HG02884 (cell line): ENCODE results near the gene CDC6.
A peak's percentile ranks its signal among the peaks of the same experiment; 100 is the strongest.

ENCODE experiments used
- ATAC-seq: cut with Tn5 transposase; IDR thresholded peaks from one replicate; pipeline ENCODE4 v1.9.1; 2021; ENCODE audit warnings: mild to moderate bottlenecking, moderate library complexity; ENCODE audit not compliant: unreplicated experiment

Gene CDC6

DNA sequence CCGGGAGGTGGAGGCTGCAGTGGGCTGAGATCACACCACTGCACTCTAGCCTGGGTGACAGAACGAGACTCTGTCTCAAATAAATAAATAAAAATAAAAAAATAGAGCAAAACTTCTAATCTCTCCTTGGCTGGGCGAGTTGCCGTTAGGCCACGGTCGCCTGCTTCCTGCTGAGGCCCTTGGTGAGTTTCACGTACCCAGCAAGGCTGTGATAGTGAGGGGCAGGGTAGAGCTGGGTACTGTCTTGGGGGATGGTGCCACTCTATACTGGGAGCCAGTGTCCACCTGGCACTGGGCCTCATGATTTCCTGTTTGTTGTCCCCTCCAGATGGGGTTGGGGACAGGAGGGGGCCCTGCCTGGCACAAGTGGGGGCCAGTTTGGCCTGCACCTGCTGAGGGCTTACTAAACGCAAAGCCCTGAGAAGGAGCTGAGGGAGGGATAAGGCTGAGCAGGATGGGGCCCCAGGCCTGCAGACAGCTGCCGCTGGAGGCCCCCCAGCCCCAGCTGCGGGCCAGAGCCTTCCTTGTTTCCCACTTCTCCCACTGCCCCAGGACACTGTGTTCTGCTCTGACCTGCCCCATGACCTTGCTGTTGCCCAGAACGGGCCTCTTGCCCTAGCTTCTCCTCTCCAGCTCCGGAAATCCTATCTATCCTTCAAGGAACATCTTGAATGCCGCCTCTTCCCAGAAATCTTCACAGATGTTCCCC lies 51.4 kb downstream of the CDC6 start:
- no peak for ATAC-seq

DNA sequence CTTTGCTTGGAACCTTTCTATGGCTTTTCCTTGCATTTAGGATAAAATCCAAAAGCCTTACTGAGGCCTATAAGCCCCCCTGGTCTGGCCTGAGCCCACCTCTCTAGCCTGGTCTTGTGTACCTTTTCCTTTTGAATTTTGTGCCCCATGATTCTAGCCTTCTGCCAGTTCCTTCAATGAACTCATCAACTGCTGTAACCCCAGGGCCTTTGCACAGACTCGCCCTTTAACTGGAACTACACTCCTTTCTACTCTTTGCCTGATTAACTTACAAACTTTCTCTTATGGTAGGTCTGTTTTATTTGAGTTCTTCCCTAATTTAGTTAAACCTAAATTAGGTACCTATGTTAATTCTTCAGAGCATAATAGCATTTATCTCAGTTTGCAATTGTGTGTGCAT lies 52.6 kb downstream of the CDC6 start:
- no peak for ATAC-seq

- ATAC-seq = peak; percentile 55
Measured at GRCh38 chr17:40340880-40341807, 53.5 kb downstream of the CDC6 start.

DNA sequence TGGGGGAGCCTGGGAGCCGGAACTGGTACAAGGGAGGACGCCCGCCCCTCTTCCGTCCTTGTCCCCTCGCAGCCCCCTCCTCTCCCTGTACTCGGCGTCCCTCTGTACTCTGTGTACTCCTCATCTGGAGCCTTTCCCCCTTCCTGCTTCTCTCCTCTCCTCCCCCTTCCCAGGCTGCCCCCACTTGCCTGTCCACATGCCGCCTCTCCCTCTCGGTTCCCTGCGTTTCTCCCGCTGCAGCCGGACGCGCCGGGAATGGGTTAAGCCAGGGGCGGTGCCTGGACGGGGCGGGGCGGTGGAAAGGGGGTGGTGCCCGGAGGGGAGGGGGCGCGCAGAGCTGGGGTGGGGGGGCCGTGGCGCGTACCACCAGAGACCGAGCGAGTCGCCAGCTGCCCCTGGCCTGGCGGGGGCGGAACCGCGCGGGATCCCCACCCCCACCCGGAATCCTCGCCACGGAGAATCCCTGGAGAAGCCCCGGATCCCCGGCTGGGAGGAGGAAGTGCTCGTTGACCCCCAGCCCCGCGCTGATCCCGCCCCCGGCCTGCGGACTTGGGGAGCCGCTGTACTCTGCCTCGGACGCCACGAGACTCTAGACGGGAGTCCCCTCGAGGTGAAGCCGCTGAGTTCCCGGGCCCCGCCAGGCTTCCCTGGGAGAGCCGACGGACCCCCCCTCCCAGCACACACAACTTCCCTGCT lies 54.3 kb downstream of the CDC6 start:
- ATAC-seq = no peak

DNA sequence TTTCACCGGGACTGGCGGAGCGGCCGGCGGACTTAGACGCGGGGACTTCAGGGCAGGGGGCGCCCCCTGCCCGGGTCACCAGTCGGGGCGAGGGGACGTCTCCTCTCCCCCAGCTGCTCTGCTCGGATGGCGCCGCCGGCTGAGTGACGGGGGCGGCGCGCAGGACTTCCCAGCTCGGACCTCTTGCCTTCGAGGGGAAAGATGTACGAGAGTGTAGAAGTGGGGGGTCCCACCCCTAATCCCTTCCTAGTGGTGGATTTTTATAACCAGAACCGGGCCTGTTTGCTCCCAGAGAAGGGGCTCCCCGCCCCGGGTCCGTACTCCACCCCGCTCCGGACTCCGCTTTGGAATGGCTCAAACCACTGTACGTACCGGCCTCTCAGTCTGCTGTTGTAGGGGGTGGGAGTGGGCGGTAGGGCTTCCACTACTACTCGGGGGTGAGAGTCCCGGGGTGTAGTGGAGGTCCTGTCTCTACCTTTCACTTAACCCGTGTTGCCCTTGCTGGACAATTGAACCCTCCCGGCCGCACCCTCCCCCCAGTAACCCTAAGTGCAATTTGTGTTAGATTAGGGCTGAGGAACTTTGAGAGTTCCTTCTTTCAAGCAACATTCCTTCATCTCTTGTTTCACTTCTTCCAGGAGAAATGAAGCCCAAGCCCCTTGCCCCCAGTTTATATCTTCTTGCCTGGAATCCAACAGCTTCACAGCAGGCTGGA lies 55.0 kb downstream of the CDC6 start:
- no peak for ATAC-seq

DNA sequence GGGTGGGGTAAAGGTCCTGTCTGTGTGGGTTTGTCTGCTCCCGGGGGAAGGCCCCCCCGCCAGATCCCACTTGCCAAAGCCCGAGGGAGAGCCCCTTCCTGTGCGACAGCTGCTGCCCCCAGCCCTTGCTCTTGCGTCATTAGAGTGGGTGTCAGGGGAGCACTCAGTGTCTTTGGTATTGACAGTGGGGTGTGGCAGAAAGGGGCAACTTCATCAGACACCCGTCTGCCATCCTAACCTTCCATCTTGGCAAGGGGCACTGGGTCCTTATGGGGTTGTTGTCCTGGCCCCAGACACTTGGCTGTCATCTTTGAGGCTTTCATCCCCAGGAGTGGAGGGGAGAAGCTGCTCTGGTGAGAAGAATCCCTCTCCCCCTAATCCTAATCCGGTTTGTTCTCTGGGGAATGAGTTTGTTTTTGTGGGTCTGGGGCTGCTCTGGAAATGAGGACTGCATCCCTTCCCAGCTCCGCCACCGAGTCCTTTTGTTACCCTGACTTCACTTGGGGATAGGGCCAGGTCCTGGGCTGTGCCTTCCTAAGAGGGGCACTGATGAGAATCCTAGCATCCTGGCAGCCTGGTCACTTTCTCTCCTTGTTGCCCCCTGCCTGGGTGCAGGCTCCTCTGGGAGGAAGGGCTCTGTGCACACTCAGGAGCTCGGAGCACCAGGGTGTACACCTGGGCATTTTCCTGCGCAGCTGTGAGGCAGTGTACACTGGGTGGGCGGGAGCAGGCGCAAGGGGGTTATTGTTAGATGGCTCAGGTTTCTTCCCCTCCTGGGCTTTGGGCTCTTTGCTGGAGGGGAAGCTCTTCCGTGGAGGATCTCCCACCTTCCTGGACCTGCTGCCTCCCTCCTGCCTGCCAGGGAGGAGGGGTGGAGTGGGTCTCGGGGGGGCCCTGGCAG lies 55.8 kb downstream of the CDC6 start:
- no peak for ATAC-seq

DNA sequence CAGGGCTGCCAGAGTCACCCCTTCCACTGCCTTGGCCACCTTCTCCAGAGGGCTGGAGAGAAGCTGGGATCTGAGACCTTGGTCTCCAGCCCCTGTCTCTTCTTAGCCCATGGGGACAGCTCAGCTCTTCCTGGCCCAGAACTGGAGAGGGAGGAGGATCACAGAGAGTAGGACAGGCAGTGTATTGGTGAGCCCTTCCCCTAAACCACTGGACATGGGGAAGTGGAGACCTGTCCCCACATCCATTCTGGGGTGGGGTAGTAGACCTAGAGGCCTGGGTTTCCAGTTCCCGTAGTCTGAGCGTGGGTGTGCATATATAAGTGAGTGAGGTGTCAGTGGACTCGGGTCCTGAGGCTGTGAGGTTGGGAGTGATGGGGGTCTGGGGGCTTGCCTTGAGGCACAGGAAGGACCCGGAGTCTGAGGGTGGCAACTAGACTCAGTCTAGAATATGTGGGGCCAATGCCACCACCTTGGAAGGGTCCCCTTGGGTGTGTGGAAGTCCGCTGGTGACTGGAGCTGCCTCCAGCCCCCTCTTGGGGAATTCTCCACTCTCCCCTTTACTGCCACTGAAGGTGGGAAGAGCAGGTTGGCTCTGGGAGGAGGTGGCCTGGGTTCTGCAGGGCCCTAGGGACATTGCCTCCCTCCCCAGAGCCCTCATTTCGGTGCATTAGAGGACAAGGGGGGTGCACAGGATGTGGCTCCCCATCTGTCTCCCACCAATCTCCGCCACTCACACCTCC lies 56.9 kb downstream of the CDC6 start:
- no peak for ATAC-seq

GRCh38 chr17:40345161-40345993 lies 57.7 kb downstream of the CDC6 start:
- ATAC-seq = no peak

DNA sequence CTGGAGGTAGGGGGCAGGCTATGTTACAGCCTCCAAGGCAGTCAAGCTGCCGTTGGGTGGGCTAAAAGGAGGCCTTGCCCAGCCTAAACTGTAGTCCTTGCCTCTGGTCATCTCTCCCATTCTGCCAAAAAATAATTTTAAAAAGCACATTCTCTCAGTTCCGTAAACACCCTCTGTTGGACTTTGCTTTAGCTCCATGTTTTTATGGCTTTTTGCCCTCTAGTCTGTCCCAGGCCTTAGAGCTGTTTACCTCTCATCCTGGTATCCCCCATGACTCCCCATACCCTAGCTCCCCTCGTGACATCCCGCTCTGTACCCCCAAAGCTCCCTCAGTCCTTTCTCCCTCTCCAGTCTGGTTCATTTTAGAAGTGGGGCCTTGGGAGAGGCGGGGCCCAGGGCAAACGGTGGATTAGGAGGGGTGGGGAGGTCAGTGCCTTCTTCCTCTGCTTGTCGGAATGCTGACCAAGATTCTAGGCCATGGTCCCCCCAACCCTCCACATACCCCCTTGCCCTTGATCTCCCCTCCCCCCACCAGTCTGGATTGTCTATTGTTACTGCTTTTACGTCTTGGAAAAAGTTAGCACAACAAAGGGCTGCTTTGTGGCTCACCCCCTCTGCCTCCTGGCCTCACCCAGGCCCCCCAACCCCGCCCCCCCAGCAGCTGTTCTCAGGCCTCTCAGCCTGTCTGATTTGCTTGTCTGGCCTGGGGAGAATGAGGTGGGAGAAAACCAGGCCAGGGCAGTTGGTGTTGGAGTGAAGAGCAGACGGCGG lies 58.5 kb downstream of the CDC6 start:
- no peak for ATAC-seq

- ATAC-seq = no peak
Measured at GRCh38 chr17:40346765-40347158, 59.1 kb downstream of the CDC6 start.

- ATAC-seq = no peak
Measured at GRCh38 chr17:40347319-40348135, 59.8 kb downstream of the CDC6 start.

DNA sequence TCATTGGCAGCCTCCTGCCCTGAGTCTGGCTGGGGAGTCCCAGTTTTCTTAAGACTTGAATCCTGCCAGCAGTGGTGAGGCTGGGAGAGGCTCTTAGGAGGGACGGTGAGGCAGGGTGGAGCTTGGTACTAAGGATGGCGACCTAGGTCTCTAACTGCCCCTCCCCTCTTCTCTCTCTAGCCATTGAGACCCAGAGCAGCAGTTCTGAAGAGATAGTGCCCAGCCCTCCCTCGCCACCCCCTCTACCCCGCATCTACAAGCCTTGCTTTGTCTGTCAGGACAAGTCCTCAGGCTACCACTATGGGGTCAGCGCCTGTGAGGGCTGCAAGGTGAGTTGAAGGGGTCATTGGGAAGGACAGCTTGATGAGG lies 60.4 kb downstream of the CDC6 start:
- no peak for ATAC-seq

DNA sequence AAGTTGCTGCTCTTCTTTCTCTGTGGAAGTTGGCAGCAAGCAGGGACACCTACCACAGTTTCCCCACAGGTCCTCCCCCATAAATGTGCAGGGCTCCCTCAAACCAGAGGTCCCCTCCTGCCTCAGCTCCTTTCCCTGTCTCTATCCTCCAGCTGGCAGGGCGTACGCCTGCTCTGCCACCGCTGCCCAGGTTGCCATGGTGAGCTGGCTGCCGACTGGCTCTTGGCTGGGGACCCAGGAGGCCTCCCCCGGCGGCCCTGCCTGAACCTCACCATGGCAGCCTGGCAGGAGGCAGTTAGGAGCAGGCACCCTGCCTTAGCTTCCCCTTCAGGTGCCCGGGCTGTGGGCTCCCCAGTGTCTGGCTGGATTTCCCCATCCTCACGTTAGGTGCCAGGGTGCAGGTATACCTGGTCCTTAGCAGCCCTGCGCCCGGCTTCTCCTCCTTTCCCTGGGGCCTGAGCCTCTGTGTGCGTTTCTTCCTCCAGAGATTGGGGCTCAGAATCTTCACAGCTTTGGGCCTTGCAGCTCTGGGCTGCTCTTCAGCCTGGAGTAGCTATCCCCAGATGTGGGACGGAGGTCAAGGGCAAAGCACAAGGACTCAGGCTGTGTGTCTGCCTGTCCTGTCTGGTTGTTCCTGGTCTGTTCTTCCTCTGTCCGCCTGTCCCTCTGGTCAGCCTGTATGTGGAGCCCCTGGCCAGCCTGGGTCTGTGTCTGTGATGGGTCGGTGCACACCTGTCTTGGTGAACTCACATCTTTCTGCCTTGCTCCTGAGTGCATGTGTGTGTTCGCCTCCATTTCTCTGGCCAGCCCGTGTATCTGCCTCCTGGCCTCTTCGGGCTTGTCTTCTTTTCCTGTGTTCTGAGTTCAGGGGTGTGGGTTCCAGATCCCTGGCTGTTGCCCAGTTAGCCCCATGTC lies 61.1 kb downstream of the CDC6 start:
- ATAC-seq = no peak

DNA sequence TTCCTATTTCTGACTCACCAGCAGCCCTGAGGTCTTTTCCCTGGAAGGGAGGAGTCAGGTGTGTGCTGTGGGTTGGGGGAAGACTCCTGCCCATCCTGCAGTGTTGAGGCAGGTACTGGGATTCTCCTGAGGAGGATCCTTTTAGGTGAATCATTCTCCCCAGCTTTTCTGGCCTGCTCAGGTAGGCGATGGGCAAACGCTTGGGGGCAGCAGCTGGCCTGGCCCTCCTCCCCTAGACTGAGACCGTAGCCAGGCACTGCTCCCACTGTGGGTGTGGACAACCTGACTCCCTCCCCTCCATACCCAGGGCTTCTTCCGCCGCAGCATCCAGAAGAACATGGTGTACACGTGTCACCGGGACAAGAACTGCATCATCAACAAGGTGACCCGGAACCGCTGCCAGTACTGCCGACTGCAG lies 61.8 kb downstream of the CDC6 start:
- ATAC-seq = no peak

GRCh38 chr17:40349895-40350688 lies 62.4 kb downstream of the CDC6 start:
- ATAC-seq = no peak
